GM23338 (cell line): Measurements from ENCODE around the gene ADD3. TPM values are rescaled to one million over a fixed set of nuclear protein-coding genes. Genes with fewer than 3 reads are reported as not detected.

Experiments
- ATAC-seq: fragments of 200-7000 bp; cut with Tn5 transposase; 3 replicates; pipeline ENCODE4 v1.9.1; 2020
- DNase-seq: peaks from one replicate; pipeline ENCODE4 v3.0.0-alpha.2; 2015; ENCODE audit warnings: low spot score
- H2AFZ ChIP-seq: fragments of 200-600 bp; sonication (generic); 2 replicates; pipeline ENCODE4 v1.8.0; 2016; ENCODE audit warnings: antibody characterized with exemption, mild to moderate bottlenecking, moderate library complexity
- H3F3A ChIP-seq: fragments of 200-600 bp; sonication (generic); replicated peaks from 2 replicates; pipeline ENCODE4 v1.8.0; 2017; ENCODE audit warnings: antibody characterized with exemption, mixed run types, low read depth
- H3K27ac ChIP-seq: fragments of 200-600 bp; sonication (generic); 2 replicates; pipeline ENCODE4 v1.6.1; 2016; ENCODE audit warnings: low read depth
- H3K27me3 ChIP-seq: fragments of 200-600 bp; sonication (generic); 2 replicates; pipeline ENCODE4 v1.8.0; 2016; ENCODE audit warnings: mild to moderate bottlenecking, mixed run types, moderate library complexity; ENCODE audit not compliant: insufficient read depth
- H3K36me3 ChIP-seq: fragments of 200-600 bp; sonication (generic); 2 replicates; pipeline ENCODE4 v1.8.0; 2016; ENCODE audit warnings: mild to moderate bottlenecking; ENCODE audit not compliant: insufficient read depth
- H3K4me1 ChIP-seq: fragments of 200-600 bp; sonication (generic); 2 replicates; pipeline ENCODE4 v1.8.0; 2016; ENCODE audit warnings: mild to moderate bottlenecking, moderate library complexity; ENCODE audit not compliant: insufficient read depth
- H3K4me2 ChIP-seq: fragments of 200-600 bp; sonication (generic); 2 replicates; pipeline ENCODE4 v1.7.1; 2017; ENCODE audit warnings: mixed run types
- H3K4me3 ChIP-seq: fragments of 200-600 bp; sonication (generic); 2 replicates; pipeline ENCODE4 v1.6.1; 2016; ENCODE audit warnings: mixed run types
- H3K79me2 ChIP-seq: fragments of 200-600 bp; sonication (generic); replicated peaks from 2 replicates; pipeline ENCODE4 v1.8.0; 2017; ENCODE audit warnings: mild to moderate bottlenecking; ENCODE audit not compliant: insufficient read depth
- H3K9me2 ChIP-seq: fragments of 200-600 bp; sonication (generic); 2 replicates; pipeline ENCODE4 v1.8.0; 2017; ENCODE audit not compliant: insufficient read depth
- H4K20me1 ChIP-seq: fragments of 200-600 bp; sonication (generic); replicated peaks from 2 replicates; pipeline ENCODE4 v1.8.0; 2017; ENCODE audit warnings: mild to moderate bottlenecking; ENCODE audit not compliant: insufficient read depth
- H3K27ac Mint-ChIP-seq: 2 replicates; pipeline ENCODE4 v1.8.0; 2020; ENCODE audit warnings: inconsistent platforms, mild to moderate bottlenecking, moderate library complexity, mixed read lengths
- H3K27me3 Mint-ChIP-seq: 3 replicates; pipeline ENCODE4 v1.8.0; 2022; ENCODE audit warnings: low read depth, mild to moderate bottlenecking, moderate library complexity, mixed read lengths, inconsistent platforms; ENCODE audit not compliant: insufficient read depth, poor library complexity
- H3K36me3 Mint-ChIP-seq: 3 replicates; pipeline ENCODE4 v1.8.0; 2021; ENCODE audit warnings: low read depth, mild to moderate bottlenecking, inconsistent platforms, moderate library complexity, mixed read lengths
- H3K4me1 Mint-ChIP-seq: 3 replicates; pipeline ENCODE4 v1.8.0; 2020; ENCODE audit warnings: mild to moderate bottlenecking, inconsistent platforms, mixed read lengths
- H3K4me3 Mint-ChIP-seq: 3 replicates; pipeline ENCODE4 v1.8.0; 2021; ENCODE audit warnings: moderate library complexity, mild to moderate bottlenecking, inconsistent platforms, mixed read lengths
- H3K9me3 Mint-ChIP-seq: 3 replicates; pipeline ENCODE4 v1.8.0; 2020; ENCODE audit warnings: moderate library complexity, mild to moderate bottlenecking, inconsistent platforms, mixed read lengths
- CREB1 ChIP-seq: fragments of 250-450 bp; sonication (Bioruptor Pico); IDR thresholded peaks from 2 replicates; pipeline ENCODE4 v1.5.0; 2020; ENCODE audit warnings: low read depth, mild to moderate bottlenecking, moderate library complexity
- ETS1 ChIP-seq: IDR thresholded peaks from 2 replicates; pipeline ENCODE4 v1.6.1; 2016; ENCODE audit warnings: antibody characterized with exemption
- EZH2 ChIP-seq: fragments of 200-600 bp; sonication (generic); IDR thresholded peaks from one replicate; pipeline ENCODE4 v1.8.0; 2017; ENCODE audit warnings: antibody characterized with exemption, mild to moderate bottlenecking, low read depth; ENCODE audit not compliant: unreplicated experiment
- EZH2phosphoT487 ChIP-seq: fragments of 200-600 bp; sonication (generic); IDR thresholded peaks from one replicate; pipeline ENCODE4 v1.8.1; 2018; ENCODE audit warnings: antibody characterized with exemption; ENCODE audit not compliant: unreplicated experiment
- JUNB ChIP-seq: IDR thresholded peaks from one replicate; pipeline ENCODE4 v1.6.1; 2016; ENCODE audit warnings: antibody characterized with exemption; ENCODE audit not compliant: unreplicated experiment
- NANOG ChIP-seq: IDR thresholded peaks from 2 replicates; pipeline ENCODE4 v1.6.1; 2016; ENCODE audit warnings: antibody characterized with exemption, borderline replicate concordance
- POLR2AphosphoS5 ChIP-seq: IDR thresholded peaks from 2 replicates; pipeline ENCODE4 v1.6.1; 2016; ENCODE audit warnings: antibody characterized with exemption, low read depth
- REST ChIP-seq: IDR thresholded peaks from one replicate; pipeline ENCODE4 v1.6.1; 2018; ENCODE audit warnings: antibody characterized with exemption; ENCODE audit not compliant: unreplicated experiment
- STAT1 ChIP-seq: IDR thresholded peaks from one replicate; pipeline ENCODE4 v1.6.1; 2016; ENCODE audit warnings: antibody characterized with exemption; ENCODE audit not compliant: unreplicated experiment
- ZNF114 ChIP-seq: fragments of 250-450 bp; sonication (Bioruptor Pico); IDR thresholded peaks from 2 replicates; pipeline ENCODE4 v1.5.0; 2020; ENCODE audit warnings: mild to moderate bottlenecking, moderate library complexity
- ZNF331 ChIP-seq: fragments of 250-450 bp; sonication (Bioruptor Pico); IDR thresholded peaks from 2 replicates; pipeline ENCODE4 v1.5.0; 2020; ENCODE audit warnings: low read depth, mild to moderate bottlenecking, moderate library complexity
- ZNF462 ChIP-seq: fragments of 250-450 bp; sonication (Bioruptor Pico); IDR thresholded peaks from 2 replicates; pipeline ENCODE4 v1.5.0; 2020; ENCODE audit warnings: mild to moderate bottlenecking, moderate library complexity
- polyA plus RNA-seq: library from polyadenylated mRNA; unstranded; fragments of >200 nt; fragmentation: Nextera tagmentation; extraction: Ambion mirVana; gene quantifications from 2 replicates; pipeline ENCODE4 v1.2.1, GENCODE V29; 2016
- total RNA-seq: library from RNA; depleted of rRNA; stranded (reverse); fragments of >200 nt; shearing (Covaris generic); gene quantifications from 2 replicates; pipeline ENCODE4 v1.2.3, GENCODE V29; 2014
- TF ChIP-seq, protein P1 (sequence below), 2 experiments: fragments of 200-600 bp in 1 of 2; sonication (generic) in 1 of 2; conservative IDR thresholded peaks; 2 replicates each; pipeline versions ENCODE4 v1.5.1 to v1.6.1; 2016 to 2017; ENCODE audit warnings: antibody characterized with exemption in 2 of 2, low read depth in 2 of 2, mild to moderate bottlenecking in 2 of 2, moderate library complexity in 1 of 2

The ADD3 gene
- total and polyA plus RNA-seq, 2 experiments from 2014 or later: 68.5 to 767 TPM

GRCh38 chr10:110101464-110102144 lies 93.8 kb downstream of the ADD3 start:
- Histone ChIP-seq H3K4me1 (no peaks in the 10 kb centered on the region), H3F3A (no peaks in the 10 kb centered on the region), H3K27ac (no peak overlapping the region), H3K27me3 (no peaks in the 10 kb centered on the region), H3K4me2 (no peak overlapping the region), H3K9me2 (no peaks in the 10 kb centered on the region), H3K79me2 (peaks cover 22% of the 10 kb centered on the region), H4K20me1 (no peaks in the 10 kb centered on the region), H2AFZ (no peak overlapping the region), H3K36me3 (no peaks in the 10 kb centered on the region), H3K4me3 (no peak overlapping the region)
- no peak for TF ChIP-seq REST
- TF ChIP-seq ETS1: no peak
- no peak for TF ChIP-seq ZNF114 (CRISPR knock-in tag)
- TF ChIP-seq, protein P1, sequence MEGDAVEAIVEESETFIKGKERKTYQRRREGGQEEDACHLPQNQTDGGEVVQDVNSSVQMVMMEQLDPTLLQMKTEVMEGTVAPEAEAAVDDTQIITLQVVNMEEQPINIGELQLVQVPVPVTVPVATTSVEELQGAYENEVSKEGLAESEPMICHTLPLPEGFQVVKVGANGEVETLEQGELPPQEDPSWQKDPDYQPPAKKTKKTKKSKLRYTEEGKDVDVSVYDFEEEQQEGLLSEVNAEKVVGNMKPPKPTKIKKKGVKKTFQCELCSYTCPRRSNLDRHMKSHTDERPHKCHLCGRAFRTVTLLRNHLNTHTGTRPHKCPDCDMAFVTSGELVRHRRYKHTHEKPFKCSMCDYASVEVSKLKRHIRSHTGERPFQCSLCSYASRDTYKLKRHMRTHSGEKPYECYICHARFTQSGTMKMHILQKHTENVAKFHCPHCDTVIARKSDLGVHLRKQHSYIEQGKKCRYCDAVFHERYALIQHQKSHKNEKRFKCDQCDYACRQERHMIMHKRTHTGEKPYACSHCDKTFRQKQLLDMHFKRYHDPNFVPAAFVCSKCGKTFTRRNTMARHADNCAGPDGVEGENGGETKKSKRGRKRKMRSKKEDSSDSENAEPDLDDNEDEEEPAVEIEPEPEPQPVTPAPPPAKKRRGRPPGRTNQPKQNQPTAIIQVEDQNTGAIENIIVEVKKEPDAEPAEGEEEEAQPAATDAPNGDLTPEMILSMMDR (conservative IDR thresholded peaks at IDR 0.05; ENCODE audit: low read depth in 2 of 2): no peak
- no peak for TF ChIP-seq EZH2
- no peak for TF ChIP-seq STAT1
- no peak for TF ChIP-seq NANOG
- TF ChIP-seq JUNB: no peak
- TF ChIP-seq POLR2AphosphoS5: no peak
- no peak for TF ChIP-seq ZNF462
- TF ChIP-seq ZNF331: no peak
- TF ChIP-seq EZH2phosphoT487: no peak
- TF ChIP-seq CREB1 (CRISPR knock-in tag): no peak
- Mint-ChIP-seq H3K4me3 (no peak overlapping the region), H3K4me1 (no peaks in the 10 kb centered on the region), H3K27me3 (peaks cover 7% of the 10 kb centered on the region), H3K9me3 (no peaks in the 10 kb centered on the region), H3K36me3 (no peaks in the 10 kb centered on the region; the same call in 2 of the 3 replicates), H3K27ac (no peak overlapping the region)
- ATAC-seq (no peak), DNase-seq (no peak)
